Measurements from ENCODE around the gene MTAP. TPM values are rescaled to one million over a fixed set of nuclear protein-coding genes. Genes with fewer than 3 reads are reported as not detected.

The MTAP gene
- polyA plus RNA-seq, 1 experiment = 14.2 TPM

DNA sequence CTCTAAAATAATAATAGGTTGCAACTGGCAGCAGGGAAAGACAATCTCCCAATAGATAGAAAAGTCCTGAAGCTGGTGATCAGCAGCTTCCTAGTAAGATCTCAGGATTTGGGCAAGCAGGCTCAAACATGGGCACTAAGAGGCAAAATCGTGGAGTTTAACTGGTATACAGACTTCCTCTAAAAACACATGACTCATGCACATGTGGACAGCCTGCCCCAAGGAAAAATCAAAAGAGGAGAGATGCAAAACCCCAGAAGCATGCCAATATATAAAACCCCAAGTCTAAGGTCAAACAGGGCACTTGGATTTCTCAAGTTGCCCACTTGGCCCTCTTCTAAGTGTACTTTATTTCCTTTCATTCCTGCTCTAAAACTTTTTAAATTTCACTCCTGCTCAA is 129.0 kb downstream of the MTAP start:
- CTCF ChIA-PET = no interaction called here
- no peaks in the 10 kb centered on the region for H3K27me3 ChIP-seq (ENCODE audit: control insufficient read depth, insufficient read depth, low read length)
- POLR2A ChIA-PET = no interaction called here
- no peaks in the 10 kb centered on the region for H3K36me3 ChIP-seq (ENCODE audit: control insufficient read depth, insufficient read depth, low read length)
- no peak for DNase-seq (ENCODE audit: low read depth)
- no peak overlapping the region for H3K4me3 ChIP-seq (ENCODE audit: low read depth, low read length)
- TF ChIP-seq, protein P1, sequence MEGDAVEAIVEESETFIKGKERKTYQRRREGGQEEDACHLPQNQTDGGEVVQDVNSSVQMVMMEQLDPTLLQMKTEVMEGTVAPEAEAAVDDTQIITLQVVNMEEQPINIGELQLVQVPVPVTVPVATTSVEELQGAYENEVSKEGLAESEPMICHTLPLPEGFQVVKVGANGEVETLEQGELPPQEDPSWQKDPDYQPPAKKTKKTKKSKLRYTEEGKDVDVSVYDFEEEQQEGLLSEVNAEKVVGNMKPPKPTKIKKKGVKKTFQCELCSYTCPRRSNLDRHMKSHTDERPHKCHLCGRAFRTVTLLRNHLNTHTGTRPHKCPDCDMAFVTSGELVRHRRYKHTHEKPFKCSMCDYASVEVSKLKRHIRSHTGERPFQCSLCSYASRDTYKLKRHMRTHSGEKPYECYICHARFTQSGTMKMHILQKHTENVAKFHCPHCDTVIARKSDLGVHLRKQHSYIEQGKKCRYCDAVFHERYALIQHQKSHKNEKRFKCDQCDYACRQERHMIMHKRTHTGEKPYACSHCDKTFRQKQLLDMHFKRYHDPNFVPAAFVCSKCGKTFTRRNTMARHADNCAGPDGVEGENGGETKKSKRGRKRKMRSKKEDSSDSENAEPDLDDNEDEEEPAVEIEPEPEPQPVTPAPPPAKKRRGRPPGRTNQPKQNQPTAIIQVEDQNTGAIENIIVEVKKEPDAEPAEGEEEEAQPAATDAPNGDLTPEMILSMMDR (IDR thresholded peaks at IDR 0.05; ENCODE audit: insufficient read depth, low read depth, low read length) = no peak

DNA sequence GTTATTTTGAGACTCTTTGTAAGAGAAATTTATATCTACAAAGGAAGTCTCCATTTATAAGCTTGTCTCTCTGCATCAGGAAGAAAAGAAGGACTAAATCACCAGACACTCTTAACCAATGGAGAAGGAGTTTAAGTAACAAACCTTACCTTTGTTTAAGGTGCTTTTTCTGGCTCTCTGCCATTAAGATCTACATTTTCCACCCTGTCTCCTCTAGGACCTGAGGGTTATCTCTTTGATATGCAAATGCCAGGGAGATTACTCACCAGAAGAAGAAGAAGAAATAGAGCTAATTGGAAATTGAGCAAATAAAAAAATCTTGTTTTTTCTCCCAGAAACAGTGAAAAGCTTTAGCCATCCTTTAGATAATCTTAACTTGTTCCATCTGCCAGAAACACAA is 130.8 kb downstream of the MTAP start:
- TF ChIP-seq, protein P1 (IDR thresholded peaks at IDR 0.05; ENCODE audit: insufficient read depth, low read depth, low read length) = no peak
- Histone ChIP-seq H3K4me3 (ENCODE audit: low read depth, low read length) (no peak overlapping the region), H3K27me3 (ENCODE audit: control insufficient read depth, insufficient read depth, low read length) (no peaks in the 10 kb centered on the region), H3K36me3 (ENCODE audit: control insufficient read depth, insufficient read depth, low read length) (no peaks in the 10 kb centered on the region)
- POLR2A ChIA-PET = no interaction called here
- CTCF ChIA-PET = interaction anchor here (0.7 to 1.9 kb wide), 3 partner anchors 9 to 74 kb away, joined by 3 to 8 read pairs (median 4); no protein-coding TSS in a partner anchor
- no peak for DNase-seq (ENCODE audit: low read depth)

DNA sequence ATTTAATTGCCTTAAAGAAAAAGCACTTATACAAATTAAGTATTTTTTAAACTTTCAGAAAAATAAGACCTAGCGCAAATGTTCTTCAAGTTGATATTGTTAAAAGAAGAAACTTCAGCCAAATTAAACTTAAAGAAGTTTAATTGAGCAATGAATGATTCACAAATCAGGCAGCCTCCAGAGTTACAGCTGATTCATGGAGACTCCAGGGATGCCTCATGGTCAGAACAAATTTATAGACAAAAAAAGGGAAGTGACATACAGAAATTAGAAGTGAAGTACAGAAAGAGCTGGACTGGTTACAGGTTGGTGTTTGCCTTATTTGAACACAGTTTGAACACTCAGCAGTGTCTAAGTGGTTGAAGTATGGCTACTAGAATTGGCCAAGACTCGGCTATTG is 131.4 kb downstream of the MTAP start:
- ChIA-PET POLR2A (no interaction called here), CTCF (interaction anchor here (0.7 to 1.9 kb wide), 3 partner anchors 7 to 11 kb away, joined by 3 to 8 read pairs (median 3); no protein-coding TSS in a partner anchor)
- TF ChIP-seq, protein P1 (IDR thresholded peaks at IDR 0.05; ENCODE audit: insufficient read depth, low read depth, low read length) = no peak
- DNase-seq (ENCODE audit: low read depth) = no peak
- Histone ChIP-seq H3K27me3 (ENCODE audit: control insufficient read depth, insufficient read depth, low read length) (no peaks in the 10 kb centered on the region), H3K4me3 (ENCODE audit: low read depth, low read length) (no peak overlapping the region), H3K36me3 (ENCODE audit: control insufficient read depth, insufficient read depth, low read length) (no peaks in the 10 kb centered on the region)

DNA sequence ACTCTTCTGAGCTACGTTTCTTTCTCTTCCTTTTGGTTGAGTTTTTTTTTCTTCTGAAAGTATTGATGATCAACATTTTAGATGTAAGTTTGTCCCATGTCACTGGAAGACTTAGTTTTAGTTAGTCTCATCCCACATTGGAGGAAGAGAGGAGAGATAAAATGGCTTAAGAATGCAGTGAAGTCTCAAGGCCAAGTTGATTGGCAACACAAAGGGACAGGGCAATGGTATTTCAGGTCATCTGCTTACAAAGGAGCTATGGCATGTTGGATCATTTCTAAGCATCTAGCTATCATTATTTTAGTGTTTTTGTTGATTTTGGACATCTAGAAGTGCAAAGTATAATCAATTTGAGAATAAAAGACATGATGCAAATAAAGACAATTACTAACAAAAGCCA is 133.2 kb downstream of the MTAP start:
- no peak for DNase-seq (ENCODE audit: low read depth)
- Histone ChIP-seq H3K36me3 (ENCODE audit: control insufficient read depth, insufficient read depth, low read length) (no peaks in the 10 kb centered on the region), H3K4me3 (ENCODE audit: low read depth, low read length) (no peak overlapping the region), H3K27me3 (ENCODE audit: control insufficient read depth, insufficient read depth, low read length) (no peaks in the 10 kb centered on the region)
- POLR2A ChIA-PET = no interaction called here
- TF ChIP-seq, protein P1 (IDR thresholded peaks at IDR 0.05; ENCODE audit: insufficient read depth, low read depth, low read length) = no peak
- CTCF ChIA-PET = interaction anchor here (0.6 to 1.3 kb wide), 2 partner anchors 57 to 73 kb away, joined by 3 read pairs; no protein-coding TSS in a partner anchor

DNA sequence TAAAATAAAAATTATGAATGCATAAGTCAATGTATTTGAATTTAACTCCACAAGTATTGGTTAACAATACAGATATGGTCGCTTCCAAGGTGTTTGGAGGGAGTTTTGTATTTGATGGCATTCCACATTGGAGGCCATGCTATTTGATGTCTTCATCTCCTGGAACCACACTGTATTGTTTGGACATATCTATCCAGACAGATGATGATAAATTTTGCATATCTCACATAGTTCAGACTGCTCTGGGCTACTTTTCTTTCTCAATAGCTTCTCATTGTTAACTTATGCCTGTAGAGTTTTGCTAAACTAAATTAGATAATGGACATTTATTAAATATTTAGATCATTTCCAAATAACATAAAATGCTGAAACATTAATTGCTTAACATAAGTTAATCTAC is 133.7 kb downstream of the MTAP start:
- ChIA-PET CTCF (interaction anchor here (0.6 to 1.3 kb wide), 2 partner anchors 57 to 72 kb away, joined by 3 read pairs; no protein-coding TSS in a partner anchor), POLR2A (no interaction called here)
- DNase-seq (ENCODE audit: low read depth) = no peak
- no peak overlapping the region for H3K4me3 ChIP-seq (ENCODE audit: low read depth, low read length)
- H3K36me3 ChIP-seq (ENCODE audit: control insufficient read depth, insufficient read depth, low read length) = no peaks in the 10 kb centered on the region
- no peaks in the 10 kb centered on the region for H3K27me3 ChIP-seq (ENCODE audit: control insufficient read depth, insufficient read depth, low read length)
- TF ChIP-seq, protein P1 (IDR thresholded peaks at IDR 0.05; ENCODE audit: insufficient read depth, low read depth, low read length) = no peak
